Measurements from ENCODE around the gene ARMC9.

DNA sequence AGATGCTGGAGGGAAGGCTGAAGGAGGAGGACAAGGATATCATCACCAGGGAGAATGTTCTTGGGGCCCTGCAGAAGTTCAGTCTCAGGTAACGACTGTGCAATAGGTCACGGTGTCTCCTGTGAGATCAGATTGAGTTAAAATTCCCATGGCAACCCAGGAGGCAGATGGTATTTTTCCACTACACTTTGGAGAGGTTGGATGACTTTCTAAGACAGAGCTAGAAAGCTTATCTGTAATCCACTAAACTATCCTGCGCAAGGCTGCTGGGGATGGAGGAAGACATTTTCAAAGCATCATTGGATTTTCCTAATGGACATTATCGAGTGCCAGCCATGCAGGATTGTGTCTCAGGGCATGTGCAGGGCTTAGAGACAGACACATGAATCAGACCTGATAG, 74.6 kb downstream of the ARMC9 start:
- TF ChIP-seq TAF1 (IDR thresholded peaks at IDR 0.05; ENCODE audit: borderline replicate concordance, insufficient read depth, low read length) (no peak), SIN3A (IDR thresholded peaks at IDR 0.05; ENCODE audit: borderline replicate concordance, insufficient read depth, low read length) (no peak)
- TF ChIP-seq, protein P1, sequence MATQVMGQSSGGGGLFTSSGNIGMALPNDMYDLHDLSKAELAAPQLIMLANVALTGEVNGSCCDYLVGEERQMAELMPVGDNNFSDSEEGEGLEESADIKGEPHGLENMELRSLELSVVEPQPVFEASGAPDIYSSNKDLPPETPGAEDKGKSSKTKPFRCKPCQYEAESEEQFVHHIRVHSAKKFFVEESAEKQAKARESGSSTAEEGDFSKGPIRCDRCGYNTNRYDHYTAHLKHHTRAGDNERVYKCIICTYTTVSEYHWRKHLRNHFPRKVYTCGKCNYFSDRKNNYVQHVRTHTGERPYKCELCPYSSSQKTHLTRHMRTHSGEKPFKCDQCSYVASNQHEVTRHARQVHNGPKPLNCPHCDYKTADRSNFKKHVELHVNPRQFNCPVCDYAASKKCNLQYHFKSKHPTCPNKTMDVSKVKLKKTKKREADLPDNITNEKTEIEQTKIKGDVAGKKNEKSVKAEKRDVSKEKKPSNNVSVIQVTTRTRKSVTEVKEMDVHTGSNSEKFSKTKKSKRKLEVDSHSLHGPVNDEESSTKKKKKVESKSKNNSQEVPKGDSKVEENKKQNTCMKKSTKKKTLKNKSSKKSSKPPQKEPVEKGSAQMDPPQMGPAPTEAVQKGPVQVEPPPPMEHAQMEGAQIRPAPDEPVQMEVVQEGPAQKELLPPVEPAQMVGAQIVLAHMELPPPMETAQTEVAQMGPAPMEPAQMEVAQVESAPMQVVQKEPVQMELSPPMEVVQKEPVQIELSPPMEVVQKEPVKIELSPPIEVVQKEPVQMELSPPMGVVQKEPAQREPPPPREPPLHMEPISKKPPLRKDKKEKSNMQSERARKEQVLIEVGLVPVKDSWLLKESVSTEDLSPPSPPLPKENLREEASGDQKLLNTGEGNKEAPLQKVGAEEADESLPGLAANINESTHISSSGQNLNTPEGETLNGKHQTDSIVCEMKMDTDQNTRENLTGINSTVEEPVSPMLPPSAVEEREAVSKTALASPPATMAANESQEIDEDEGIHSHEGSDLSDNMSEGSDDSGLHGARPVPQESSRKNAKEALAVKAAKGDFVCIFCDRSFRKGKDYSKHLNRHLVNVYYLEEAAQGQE (IDR thresholded peaks at IDR 0.05; ENCODE audit: insufficient read depth in 1 of 2, low read depth in 2 of 2, low read length in 2 of 2), result no peak

Data from PFSK-1 (cell line).